PFSK-1 (cell line): ENCODE data around the gene OVCA2.

Experiments used
- FOXP2 ChIP-seq: optimal IDR thresholded peaks from 2 replicates; pipeline ENCODE3; 2011; ENCODE audit warnings: borderline replicate concordance, control low read depth, inconsistent platforms; ENCODE audit not compliant: insufficient read depth; ENCODE audit errors: extremely low read length, extremely low read depth
- POLR2AphosphoS5 ChIP-seq: IDR thresholded peaks from 2 replicates; pipeline ENCODE4 v1.6.1; 2012; ENCODE audit warnings: low read depth, mild to moderate bottlenecking, control low read depth, low read length, moderate library complexity
- SIN3A ChIP-seq: IDR thresholded peaks from 2 replicates; pipeline ENCODE4 v1.6.1; 2012; ENCODE audit warnings: mild to moderate bottlenecking, low read length, moderate library complexity, borderline replicate concordance; ENCODE audit not compliant: insufficient read depth
- TAF1 ChIP-seq: IDR thresholded peaks from 2 replicates; pipeline ENCODE4 v1.6.1; 2012; ENCODE audit warnings: low read length, control low read depth, borderline replicate concordance; ENCODE audit not compliant: insufficient read depth
- TF ChIP-seq, protein P1 (sequence below), 2 experiments: IDR thresholded peaks; 2 replicates each; pipeline versions ENCODE4 v1.6.1 to v1.8.0; 2011 to 2012; ENCODE audit warnings: low read depth in 2 of 2, low read length in 2 of 2, control low read depth in 1 of 2, inconsistent platforms in 1 of 2, mild to moderate bottlenecking in 1 of 2, moderate library complexity in 1 of 2; ENCODE audit not compliant: insufficient read depth in 1 of 2

OVCA2 gene

DNA sequence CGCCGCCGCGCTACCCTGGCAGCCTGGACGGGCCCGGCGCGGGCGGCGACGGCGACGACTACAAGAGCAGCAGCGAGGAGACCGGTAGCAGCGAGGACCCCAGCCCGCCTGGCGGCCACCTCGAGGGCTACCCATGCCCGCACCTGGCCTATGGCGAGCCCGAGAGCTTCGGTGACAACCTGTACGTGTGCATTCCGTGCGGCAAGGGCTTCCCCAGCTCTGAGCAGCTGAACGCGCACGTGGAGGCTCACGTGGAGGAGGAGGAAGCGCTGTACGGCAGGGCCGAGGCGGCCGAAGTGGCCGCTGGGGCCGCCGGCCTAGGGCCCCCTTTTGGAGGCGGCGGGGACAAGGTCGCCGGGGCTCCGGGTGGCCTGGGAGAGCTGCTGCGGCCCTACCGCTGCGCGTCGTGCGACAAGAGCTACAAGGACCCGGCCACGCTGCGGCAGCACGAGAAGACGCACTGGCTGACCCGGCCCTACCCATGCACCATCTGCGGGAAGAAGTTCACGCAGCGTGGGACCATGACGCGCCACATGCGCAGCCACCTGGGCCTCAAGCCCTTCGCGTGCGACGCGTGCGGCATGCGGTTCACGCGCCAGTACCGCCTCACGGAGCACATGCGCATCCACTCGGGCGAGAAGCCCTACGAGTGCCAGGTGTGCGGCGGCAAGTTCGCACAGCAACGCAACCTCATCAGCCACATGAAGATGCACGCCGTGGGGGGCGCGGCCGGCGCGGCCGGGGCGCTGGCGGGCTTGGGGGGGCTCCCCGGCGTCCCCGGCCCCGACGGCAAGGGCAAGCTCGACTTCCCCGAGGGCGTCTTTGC is 16.2 kb downstream of the OVCA2 start:
- TF ChIP-seq SIN3A = no peak
- no peak for TF ChIP-seq POLR2AphosphoS5
- TF ChIP-seq, protein P1, sequence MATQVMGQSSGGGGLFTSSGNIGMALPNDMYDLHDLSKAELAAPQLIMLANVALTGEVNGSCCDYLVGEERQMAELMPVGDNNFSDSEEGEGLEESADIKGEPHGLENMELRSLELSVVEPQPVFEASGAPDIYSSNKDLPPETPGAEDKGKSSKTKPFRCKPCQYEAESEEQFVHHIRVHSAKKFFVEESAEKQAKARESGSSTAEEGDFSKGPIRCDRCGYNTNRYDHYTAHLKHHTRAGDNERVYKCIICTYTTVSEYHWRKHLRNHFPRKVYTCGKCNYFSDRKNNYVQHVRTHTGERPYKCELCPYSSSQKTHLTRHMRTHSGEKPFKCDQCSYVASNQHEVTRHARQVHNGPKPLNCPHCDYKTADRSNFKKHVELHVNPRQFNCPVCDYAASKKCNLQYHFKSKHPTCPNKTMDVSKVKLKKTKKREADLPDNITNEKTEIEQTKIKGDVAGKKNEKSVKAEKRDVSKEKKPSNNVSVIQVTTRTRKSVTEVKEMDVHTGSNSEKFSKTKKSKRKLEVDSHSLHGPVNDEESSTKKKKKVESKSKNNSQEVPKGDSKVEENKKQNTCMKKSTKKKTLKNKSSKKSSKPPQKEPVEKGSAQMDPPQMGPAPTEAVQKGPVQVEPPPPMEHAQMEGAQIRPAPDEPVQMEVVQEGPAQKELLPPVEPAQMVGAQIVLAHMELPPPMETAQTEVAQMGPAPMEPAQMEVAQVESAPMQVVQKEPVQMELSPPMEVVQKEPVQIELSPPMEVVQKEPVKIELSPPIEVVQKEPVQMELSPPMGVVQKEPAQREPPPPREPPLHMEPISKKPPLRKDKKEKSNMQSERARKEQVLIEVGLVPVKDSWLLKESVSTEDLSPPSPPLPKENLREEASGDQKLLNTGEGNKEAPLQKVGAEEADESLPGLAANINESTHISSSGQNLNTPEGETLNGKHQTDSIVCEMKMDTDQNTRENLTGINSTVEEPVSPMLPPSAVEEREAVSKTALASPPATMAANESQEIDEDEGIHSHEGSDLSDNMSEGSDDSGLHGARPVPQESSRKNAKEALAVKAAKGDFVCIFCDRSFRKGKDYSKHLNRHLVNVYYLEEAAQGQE (IDR thresholded peaks at IDR 0.05; ENCODE audit: insufficient read depth in 1 of 2, low read depth in 2 of 2, low read length in 2 of 2) = no peak

DNA sequence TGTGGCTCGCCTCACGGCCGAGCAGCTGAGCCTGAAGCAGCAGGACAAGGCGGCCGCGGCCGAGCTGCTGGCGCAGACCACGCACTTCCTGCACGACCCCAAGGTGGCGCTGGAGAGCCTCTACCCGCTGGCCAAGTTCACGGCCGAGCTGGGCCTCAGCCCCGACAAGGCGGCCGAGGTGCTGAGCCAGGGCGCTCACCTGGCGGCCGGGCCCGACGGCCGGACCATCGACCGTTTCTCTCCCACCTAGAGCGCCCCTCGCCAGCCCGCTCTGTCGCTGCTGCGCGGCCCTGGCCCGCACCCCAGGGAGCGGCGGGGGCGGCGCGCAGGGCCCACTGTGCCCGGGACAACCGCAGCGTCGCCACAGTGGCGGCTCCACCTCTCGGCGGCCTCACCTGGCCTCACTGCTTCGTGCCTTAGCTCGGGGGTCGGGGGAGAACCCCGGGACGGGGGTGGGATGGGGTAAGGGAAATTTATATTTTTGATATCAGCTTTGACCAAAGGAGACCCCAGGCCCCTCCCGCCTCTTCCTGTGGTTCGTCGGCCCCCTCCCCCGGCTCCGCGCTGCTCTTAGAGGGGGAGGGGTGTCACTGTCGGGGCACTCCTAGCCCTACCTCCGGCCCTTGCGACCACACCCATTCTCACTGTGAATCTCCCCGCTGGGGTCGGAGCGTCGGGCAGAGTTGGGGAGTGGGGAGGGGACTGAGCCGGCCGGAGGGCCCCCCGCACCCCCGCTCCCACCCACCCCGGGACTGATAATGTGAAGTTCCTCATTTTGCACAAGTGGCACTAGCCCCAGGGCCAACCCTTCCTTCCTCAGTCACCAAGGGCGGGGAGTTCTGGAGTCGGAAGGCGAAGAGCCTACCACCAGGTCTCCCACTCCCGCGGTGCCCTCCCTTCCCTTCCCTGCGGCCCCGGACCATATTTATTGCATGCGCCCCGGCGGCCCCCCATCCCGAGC is 17.0 kb downstream of the OVCA2 start:
- TF ChIP-seq, protein P1 (IDR thresholded peaks at IDR 0.05; ENCODE audit: insufficient read depth in 1 of 2, low read depth in 2 of 2, low read length in 2 of 2) = no peak; a peak in 1 of 4 replicates
- no peak for TF ChIP-seq FOXP2
- TF ChIP-seq SIN3A = no peak
- no peak for TF ChIP-seq TAF1
- no peak for TF ChIP-seq POLR2AphosphoS5

DNA sequence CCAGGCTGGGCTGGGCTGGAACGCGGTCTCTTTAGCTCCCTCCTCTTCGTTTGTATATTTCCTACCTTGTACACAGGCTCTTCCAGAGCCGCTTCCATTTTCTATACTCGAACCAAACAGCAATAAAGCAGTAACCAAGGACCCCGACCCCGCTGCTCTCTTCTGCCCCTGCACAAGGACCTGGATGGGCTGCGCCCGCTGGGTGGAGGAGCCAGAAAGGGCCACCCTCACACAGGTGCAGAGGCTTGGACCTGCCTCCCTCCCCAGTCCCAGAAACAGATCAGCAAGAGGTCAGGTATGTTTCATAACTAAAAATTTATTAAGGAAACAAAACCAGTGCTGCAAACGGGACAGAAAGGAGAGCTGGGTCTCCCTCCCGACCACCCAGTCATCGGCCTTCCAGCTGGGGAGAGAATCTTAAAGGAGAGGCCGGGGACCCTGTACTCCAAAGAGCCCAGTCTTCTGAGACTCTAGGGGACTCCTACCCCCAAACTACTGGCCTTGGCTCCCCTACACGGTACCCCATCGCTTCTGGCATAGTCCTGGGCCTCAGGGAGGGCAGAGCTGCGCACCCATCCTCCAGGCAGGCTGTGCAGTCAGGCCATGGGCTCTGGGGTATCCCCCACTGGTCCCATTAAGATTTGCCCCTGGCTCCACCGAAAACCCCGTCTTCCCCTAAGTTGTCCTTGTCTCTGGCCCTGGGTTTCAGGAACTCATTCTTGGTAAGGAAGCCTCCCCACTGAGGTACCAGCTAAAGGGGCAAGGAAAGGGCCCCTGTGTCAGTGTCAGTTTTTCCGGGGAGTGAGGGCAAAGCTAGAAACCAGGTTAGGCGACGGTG is 17.9 kb downstream of the OVCA2 start:
- TF ChIP-seq FOXP2 (no peak), POLR2AphosphoS5 (no peak), TAF1 (no peak), SIN3A (no peak)
- TF ChIP-seq, protein P1 (IDR thresholded peaks at IDR 0.05; ENCODE audit: insufficient read depth in 1 of 2, low read depth in 2 of 2, low read length in 2 of 2) = no peak

DNA sequence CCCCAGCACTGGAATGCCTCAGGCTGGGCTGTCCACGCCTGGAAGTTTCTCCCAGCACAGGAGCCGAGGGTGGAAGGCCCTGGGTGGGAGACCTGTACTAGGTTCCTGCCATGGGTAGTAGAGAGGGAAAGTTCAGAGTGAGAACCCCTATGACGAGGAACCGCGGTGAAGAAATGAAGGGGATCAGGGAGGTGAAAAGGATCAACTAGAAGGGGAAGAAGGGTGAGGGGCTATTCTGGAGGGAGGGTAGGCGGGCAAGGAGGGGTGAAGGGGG is 18.5 kb downstream of the OVCA2 start:
- TF ChIP-seq, protein P1 (IDR thresholded peaks at IDR 0.05; ENCODE audit: insufficient read depth in 1 of 2, low read depth in 2 of 2, low read length in 2 of 2) = no peak
- TF ChIP-seq FOXP2 = no peak
- TF ChIP-seq TAF1 = no peak
